Heart right ventricle (tissue), 16 donors: ENCODE results near the gene XPR1. TPM values are rescaled to one million over a fixed set of nuclear protein-coding genes. Genes with fewer than 3 reads are reported as not detected.
"Not testable (repeated sequence)": the region's sequence is repeated elsewhere in the genome, so short reads cannot be mapped to it uniquely, and the experiment has no call there.

ENCODE experiments used
- ATAC-seq, 8 donors: fragments of 200-7000 bp; cut with Tn5 transposase; one replicate each; pipeline ENCODE4 v1.9.1; 2020; ENCODE audit warnings: mild to moderate bottlenecking in 8 of 8, moderate library complexity in 8 of 8, moderate number of reproducible peaks in 1 of 8
- DNase-seq, 2 donors: peaks; one replicate each; pipeline ENCODE4 v3.0.0-alpha.2; 2020
- H3K27ac ChIP-seq, 10 donors: fragments of 200-600 bp; sonication (generic) in 2 of 10; one replicate each; pipeline versions ENCODE4 v1.5.0 to v1.8.0; 2020 to 2022; ENCODE audit warnings: mild to moderate bottlenecking in 3 of 10
- H3K27me3 ChIP-seq, 7 donors: fragments of 200-600 bp; one replicate each; pipeline ENCODE4 v1.8.0; 2021 to 2022; ENCODE audit warnings: mild to moderate bottlenecking in 2 of 7
- H3K36me3 ChIP-seq, 9 donors: fragments of 200-600 bp; sonication (generic) in 1 of 9; one replicate each; pipeline versions ENCODE4 v1.5.0 to v1.8.0; 2020 to 2022; ENCODE audit warnings: mild to moderate bottlenecking in 2 of 9
- H3K4me1 ChIP-seq, 9 donors: fragments of 200-600 bp; sonication (generic) in 1 of 9; one replicate each; pipeline versions ENCODE4 v1.5.0 to v1.8.0; 2020 to 2022; ENCODE audit warnings: mild to moderate bottlenecking in 4 of 9
- H3K4me3 ChIP-seq, 10 donors: fragments of 200-600 bp; sonication (generic) in 2 of 10; one replicate each; pipeline versions ENCODE4 v1.5.0 to v1.8.0; 2020 to 2022; ENCODE audit warnings: mild to moderate bottlenecking in 7 of 10, moderate library complexity in 2 of 10
- H3K9me3 ChIP-seq, 11 donors: fragments of 200-600 bp in 10 of 11; sonication (generic) in 2 of 11; one replicate each; pipeline versions ENCODE4 v1.5.0 to v1.8.0; 2013 to 2022; ENCODE audit warnings: mild to moderate bottlenecking in 2 of 11, control low read depth in 1 of 11, moderate library complexity in 1 of 11
- WGBS, 2 donors: extraction: QIAGEN DNeasy Blood & Tissue Kit; methylation state at CpG; one replicate each; pipeline ENCODE4 v1.1.7; 2013; ENCODE audit warnings: inconsistent platforms in 1 of 2; 5-methylcytosine and 5-hydroxymethylcytosine counted together
- intact Hi-C, 10 donors: fragments of 100-400 bp; cut with DNase I; formaldehyde crosslinking; loops; one replicate each; pipeline versions ENCODE4 v1.11.1 to v1.14.2; 2022
- polyA plus RNA-seq, 2 donors: library from polyadenylated mRNA; stranded (reverse); fragments of 200-250 nt; gene quantifications; one replicate each; pipeline ENCODE4 v1.2.3, GENCODE V29; 2013
- total RNA-seq, 10 donors: library from RNA; stranded (reverse); fragmentation: NEBNext Ultra II Directional in 3 of 10; extraction: Animal tissue kit (Norgen Biotek cat#: 25700) in 3 of 10; gene quantifications; one replicate each; pipeline versions ENCODE4 v1.2.1 to v1.2.4, GENCODE V29; 2021 to 2023
- TF ChIP-seq, protein P1 (sequence below), 9 donors: fragments of 200-600 bp; sonication (generic) in 2 of 9; IDR thresholded peaks; one replicate each; pipeline versions ENCODE4 v1.5.0 to v1.8.0; 2021 to 2022; ENCODE audit warnings: antibody characterized with exemption in 9 of 9, mild to moderate bottlenecking in 5 of 9, moderate library complexity in 1 of 9
- donor health status: Arrhythmogenic right ventricular cardiomyopathy.
- donor health status: ischemic (EF 13 %, LVEDD 7.1; RV severe dilation, severe dysfunction).
- donor health status: healthy with polysubstance abuse.
- donor health status: DM: no; HTN: yes; CAD: no.
- donor health status: DM: no; HTN: no; CAD: no.
- donor health status: ischemic (EF 25% LVEDD 6.9; RV normal size, moderate dysfunction).
- donor health status: ischemic (EF 25% LVEDD 5.7; RV mildly dilated, moderate dysfunction).
- donor health status: healthy.
- donor health status: DM: yes; HTN: yes; CAD: no.
- donor health status: Ischemic cardiomyopathy.
- donor health status: ischemic (EF 35%, LVEDD 5.7; RV mildly dilated, moderate dysfunction).
- donor health status: nonischemic (EF 11% LVEDD 7.7; RV severe dilation, severe dysfunction).
- donor health status: DM: yes; HTN: yes; CAD: no.
- donor health status: PGD.
- donor health status: ischemic (EF 29% LVEDD 5.4; RV normal size, mild dysfunction).
- donor health status: nonischemic (EF 23%, LVEDD 6.1; RV moderate dilation, normal function).

XPR1 gene
- total and polyA plus RNA-seq, 12 donors = 18.3 to 142 (median 70.0) TPM

GRCh38 chr1:180680558-180681144 is 48.8 kb downstream of the XPR1 start:
- H3K27ac ChIP-seq = peak overlapping the region in 1 of 10 donors; percentile 2
- H3K27me3 ChIP-seq = no peaks in the 10 kb centered on the region
- 63 to 87% methylated on average over 7 of the region's 7 CpGs for WGBS, 2 donors
- DNase-seq (no peak), ATAC-seq (peak in 3 of 8 donors; percentile 22 to 27 (median 24))
- peaks cover 0 to 11% (median 0%) of the 10 kb centered on the region in 11 donors for H3K9me3 ChIP-seq
- TF ChIP-seq, protein P1, sequence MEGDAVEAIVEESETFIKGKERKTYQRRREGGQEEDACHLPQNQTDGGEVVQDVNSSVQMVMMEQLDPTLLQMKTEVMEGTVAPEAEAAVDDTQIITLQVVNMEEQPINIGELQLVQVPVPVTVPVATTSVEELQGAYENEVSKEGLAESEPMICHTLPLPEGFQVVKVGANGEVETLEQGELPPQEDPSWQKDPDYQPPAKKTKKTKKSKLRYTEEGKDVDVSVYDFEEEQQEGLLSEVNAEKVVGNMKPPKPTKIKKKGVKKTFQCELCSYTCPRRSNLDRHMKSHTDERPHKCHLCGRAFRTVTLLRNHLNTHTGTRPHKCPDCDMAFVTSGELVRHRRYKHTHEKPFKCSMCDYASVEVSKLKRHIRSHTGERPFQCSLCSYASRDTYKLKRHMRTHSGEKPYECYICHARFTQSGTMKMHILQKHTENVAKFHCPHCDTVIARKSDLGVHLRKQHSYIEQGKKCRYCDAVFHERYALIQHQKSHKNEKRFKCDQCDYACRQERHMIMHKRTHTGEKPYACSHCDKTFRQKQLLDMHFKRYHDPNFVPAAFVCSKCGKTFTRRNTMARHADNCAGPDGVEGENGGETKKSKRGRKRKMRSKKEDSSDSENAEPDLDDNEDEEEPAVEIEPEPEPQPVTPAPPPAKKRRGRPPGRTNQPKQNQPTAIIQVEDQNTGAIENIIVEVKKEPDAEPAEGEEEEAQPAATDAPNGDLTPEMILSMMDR (IDR thresholded peaks at IDR 0.05) = no peak
- intact Hi-C loops = no loop called here
- peaks cover 0 to 30% (median 2%) of the 10 kb centered on the region in 9 donors for H3K4me1 ChIP-seq
- no peak overlapping the region for H3K4me3 ChIP-seq
- H3K36me3 ChIP-seq = peaks cover 0 to 6% (median 0%) of the 10 kb centered on the region in 9 donors

- H3K9me3 ChIP-seq = peaks cover 0 to 11% (median 0%) of the 10 kb centered on the region in 11 donors
- H3K36me3 ChIP-seq, DNase-seq, intact Hi-C loops, H3K27me3 ChIP-seq, ATAC-seq, H3K4me3 ChIP-seq, H3K27ac ChIP-seq: not testable (repeated sequence)
- WGBS, 2 donors = 95 to 100% methylated on average over 2 to 3 of the region's 3 CpGs
- peaks cover 0 to 12% (median 0%) of the 10 kb centered on the region in 9 donors for H3K4me1 ChIP-seq
Observed at GRCh38 chr1:180683117-180683516, 51.3 kb downstream of the XPR1 start.

DNA sequence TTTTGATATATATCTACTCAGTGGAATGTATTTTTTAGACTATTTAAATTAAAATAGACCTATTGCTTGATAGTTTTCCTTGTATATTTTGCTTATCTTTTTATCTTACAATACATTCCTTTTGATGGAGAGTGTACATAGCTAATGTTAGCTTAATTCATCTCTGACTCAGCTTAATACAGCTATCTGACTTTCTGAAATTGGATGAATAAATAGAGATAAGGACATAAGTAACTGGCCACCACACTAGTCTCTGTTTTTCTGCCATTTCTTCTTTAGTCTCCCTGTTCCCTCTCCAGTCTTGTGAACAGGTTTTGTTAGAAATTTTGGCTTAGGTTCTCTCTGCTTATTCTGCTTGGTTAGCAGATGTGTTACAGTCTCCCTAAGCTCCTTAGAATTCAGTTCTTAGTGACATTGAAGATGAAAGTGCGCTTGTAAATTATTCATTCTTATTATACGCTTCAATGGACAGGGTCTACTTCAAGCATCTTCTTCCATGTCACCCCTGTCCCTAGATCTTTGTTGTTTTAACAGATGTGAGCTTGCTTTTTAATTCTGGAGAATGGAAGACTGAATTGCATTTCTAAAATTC is 59.6 kb downstream of the XPR1 start:
- WGBS, 2 donors = 71 to 73% methylated on average over 2 of the region's 2 CpGs
- Histone ChIP-seq H3K27me3 (no peaks in the 10 kb centered on the region), H3K4me3 (no peak overlapping the region), H3K27ac (no peak overlapping the region), H3K36me3 (peaks cover 0 to 14% (median 0%) of the 10 kb centered on the region in 9 donors), H3K4me1 (peaks cover 0 to 44% (median 27%) of the 10 kb centered on the region in 9 donors), H3K9me3 (peaks cover 0 to 10% (median 0%) of the 10 kb centered on the region in 11 donors)
- DNase-seq (no peak), ATAC-seq (no peak)
- intact Hi-C loops = no loop called here
- TF ChIP-seq, protein P1 (IDR thresholded peaks at IDR 0.05) = no peak

DNA sequence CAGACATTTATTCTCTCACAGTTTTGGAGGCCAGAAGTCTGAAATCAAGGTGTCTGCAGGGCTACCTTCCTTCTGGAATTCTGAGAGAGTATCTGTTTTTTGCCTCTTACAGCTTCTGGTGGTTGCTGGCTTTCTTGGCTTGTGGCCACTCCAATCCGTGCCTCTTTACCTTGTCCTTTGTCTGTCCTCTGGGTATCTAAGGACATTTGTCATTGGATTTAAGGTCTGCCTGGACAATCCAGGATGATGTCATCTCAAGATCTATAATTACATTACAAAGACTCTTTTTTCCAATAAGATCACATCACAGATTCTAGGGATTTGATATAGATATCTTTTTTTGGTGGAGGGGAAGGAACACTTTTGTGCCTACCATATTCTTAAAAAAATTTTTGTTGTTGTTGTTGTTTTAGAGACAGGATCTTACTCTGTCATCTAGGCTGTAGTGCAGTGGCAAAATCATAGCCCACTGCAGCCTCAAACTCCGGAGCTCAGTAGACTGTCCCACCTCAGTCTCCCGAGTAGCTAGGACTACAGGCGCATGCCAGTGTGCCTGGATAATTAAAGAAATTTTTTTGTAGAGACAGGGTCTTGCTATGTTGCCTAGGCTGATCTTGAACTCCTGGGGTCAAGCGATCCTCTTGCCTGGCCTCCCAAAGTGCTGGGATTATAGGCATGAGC is 61.9 kb downstream of the XPR1 start:
- ATAC-seq = peak in 5 of 8 donors; percentile 52 to 62 (median 57)
- H3K36me3 ChIP-seq = peaks cover 0 to under 1% (median 0%) of the 10 kb centered on the region in 9 donors
- H3K4me1 ChIP-seq = peaks cover 0 to 44% (median 27%) of the 10 kb centered on the region in 9 donors
- H3K27me3 ChIP-seq = no peaks in the 10 kb centered on the region
- H3K4me3 ChIP-seq = no peak overlapping the region
- intact Hi-C loops = no loop called here
- DNase-seq = no peak
- TF ChIP-seq, protein P1 (IDR thresholded peaks at IDR 0.05) = no peak
- H3K27ac ChIP-seq = peak overlapping the region in 3 of 10 donors; percentile 1 to 42 (median 16)
- 81 to 85% methylated on average over 5 of the region's 5 CpGs for WGBS, 2 donors
- peaks cover 0 to 33% (median 20%) of the 10 kb centered on the region in 11 donors for H3K9me3 ChIP-seq
